Loucy (cell line): ENCODE results near the gene ZFYVE21.

ENCODE experiments used
- CTCF ChIP-seq: fragments of 200-600 bp; sonication (generic); conservative IDR thresholded peaks from 2 replicates; pipeline ENCODE4 v1.5.1; 2014; ENCODE audit warnings: mild to moderate bottlenecking, antibody characterized with exemption, low read length
- EZH2phosphoT487 ChIP-seq: fragments of 200-600 bp; IDR thresholded peaks from 2 replicates; pipeline ENCODE4 v1.6.1; 2018; ENCODE audit warnings: antibody characterized with exemption, mild to moderate bottlenecking, moderate library complexity, borderline replicate concordance

- TF ChIP-seq CTCF: no peak
- no peak for TF ChIP-seq EZH2phosphoT487
Measured at GRCh38 chr14:103734081-103734888, 18.7 kb downstream of the ZFYVE21 start.
